HG03175 (cell line): ENCODE measurements around the gene CDK15.

Experiments
- ATAC-seq: cut with Tn5 transposase; IDR thresholded peaks from one replicate; pipeline ENCODE4 v1.9.1; 2021; ENCODE audit warnings: mild to moderate bottlenecking, moderate library complexity; ENCODE audit not compliant: unreplicated experiment

The CDK15 gene

GRCh38 chr2:201932511-201932910 lies 126.2 kb downstream of the CDK15 start:
- no peak for ATAC-seq

GRCh38 chr2:201933792-201934237 lies 127.5 kb downstream of the CDK15 start:
- ATAC-seq: no peak

DNA sequence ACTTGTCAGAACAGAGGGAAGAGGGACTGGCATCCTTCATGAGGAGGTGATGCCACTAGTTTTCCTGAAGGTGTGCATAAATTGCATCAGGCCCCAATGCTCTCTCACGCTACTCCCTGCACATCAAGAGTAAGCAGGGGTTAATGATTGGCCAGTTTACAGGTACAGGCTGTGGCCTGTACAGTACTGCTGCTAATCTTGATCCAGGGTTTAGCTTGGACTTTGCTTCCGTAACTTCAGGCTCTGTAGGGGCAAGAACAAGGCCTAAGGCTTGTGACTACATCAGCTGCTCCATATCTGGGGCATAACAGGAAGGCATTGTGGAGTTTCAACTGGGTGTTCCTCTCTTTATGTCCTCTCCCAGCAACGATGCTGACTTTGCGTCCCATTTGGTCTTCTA lies 130.5 kb downstream of the CDK15 start:
- no peak for ATAC-seq

DNA sequence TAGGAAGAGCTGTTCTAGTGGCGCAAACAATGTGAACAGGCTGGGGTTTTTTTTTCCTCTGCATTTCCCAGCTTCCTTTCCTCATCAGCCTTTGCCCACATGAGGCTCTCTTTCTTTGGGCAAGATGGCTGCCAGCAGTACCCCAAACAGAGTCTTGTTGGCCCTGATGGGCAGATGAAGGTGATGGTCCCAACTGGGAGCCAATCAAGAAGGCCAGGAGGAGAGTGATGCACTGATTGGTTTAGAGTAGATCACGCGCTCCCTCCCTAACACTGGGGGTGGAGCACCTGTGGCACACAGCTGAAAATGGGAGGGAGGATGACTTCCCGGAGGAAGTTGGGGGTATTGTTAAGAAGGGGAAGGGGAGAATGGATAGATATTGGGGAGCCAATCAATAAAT lies 131.0 kb downstream of the CDK15 start:
- ATAC-seq: no peak

DNA sequence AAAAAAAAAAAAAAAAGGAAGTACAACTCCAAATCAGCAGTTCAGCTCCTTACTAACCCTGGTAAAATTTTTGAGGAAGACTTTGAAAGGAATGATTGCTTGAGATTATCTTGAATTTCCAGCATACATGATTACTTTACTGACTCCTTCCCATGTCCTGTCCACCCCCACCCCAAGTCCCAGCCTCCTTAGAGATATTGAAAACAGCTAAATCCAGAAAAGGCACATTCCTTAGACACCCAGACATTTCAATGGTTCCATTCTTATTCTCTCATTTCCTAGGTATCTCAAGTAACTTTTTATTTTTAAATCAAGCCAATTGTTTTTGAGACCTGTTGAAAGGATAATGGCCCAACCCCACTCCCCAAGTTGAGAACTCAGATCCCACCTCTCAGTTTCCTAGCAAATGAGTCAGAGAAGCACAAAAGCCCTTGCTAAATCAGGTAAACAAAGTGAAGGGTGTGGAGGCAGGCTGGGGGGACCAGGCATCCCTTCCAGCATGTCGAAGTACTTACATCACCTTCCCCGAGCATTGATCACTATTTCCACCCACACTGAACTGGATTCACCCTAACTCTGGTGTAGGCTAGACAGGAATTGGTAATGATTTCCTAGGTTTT lies 131.9 kb downstream of the CDK15 start:
- no peak for ATAC-seq

DNA sequence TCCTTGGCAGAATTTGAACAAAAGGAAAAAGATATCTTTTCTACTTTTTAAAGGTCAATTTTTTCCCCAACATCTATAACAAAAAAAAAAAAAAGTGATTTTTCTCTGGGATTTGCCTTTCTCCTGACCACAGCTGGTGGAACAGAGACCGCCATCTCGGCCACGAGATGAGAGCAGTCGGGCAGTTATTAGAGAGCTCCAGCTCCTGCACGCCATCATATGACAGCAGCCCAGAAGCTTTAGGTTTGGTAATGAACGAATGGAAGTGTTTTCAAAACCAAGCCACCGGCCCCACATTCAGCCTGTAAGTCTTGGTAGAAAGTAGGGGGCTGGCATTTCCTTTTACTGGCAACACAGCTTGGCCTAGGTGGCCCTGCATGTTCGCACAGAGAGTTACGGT lies 132.4 kb downstream of the CDK15 start:
- no peak for ATAC-seq

GRCh38 chr2:201939453-201939941 lies 133.2 kb downstream of the CDK15 start:
- no peak for ATAC-seq

GRCh38 chr2:201942531-201942930 lies 136.2 kb downstream of the CDK15 start:
- no peak for ATAC-seq
